ENCODE measurements around the gene AGBL4. TPM values are rescaled to one million over a fixed set of nuclear protein-coding genes. Genes with fewer than 3 reads are reported as not detected.

The AGBL4 gene
- total and polyA plus RNA-seq, 9 of the 15 experiments (the other 6 are each of a cell fraction or from before 2014, with no cell fraction given): 0.11 TPM; not detected in 7

GRCh38 chr1:49465486-49466185 is 558.1 kb downstream of the AGBL4 start:
- 0% methylated on average over 4 of the region's 4 CpGs for WGBS (ENCODE audit: insufficient coverage, low coverage, missing lambda C conversion rate)
- FAIRE-seq: no peak

More at GRCh38 chr1:49465486-49466185, 558.1 kb downstream of the AGBL4 start:
- Histone ChIP-seq H3K27ac (ENCODE audit: extremely low read depth, low read depth, low read length) (no peak overlapping the region), H3K4me2 (ENCODE audit: insufficient read depth, low read length) (no peak overlapping the region), H3K4me1 (replicated peaks in 1 of 2; ENCODE audit: control insufficient read depth in 2 of 2, insufficient read depth in 2 of 2, low read length in 2 of 2) (no peaks in the 10 kb centered on the region), H3K9me1 (ENCODE audit: control insufficient read depth, insufficient read depth, low read length) (no peaks in the 10 kb centered on the region), H2AFZ (ENCODE audit: low read depth, low read length) (no peak overlapping the region), H3K36me3 (ENCODE audit: control insufficient read depth, insufficient read depth, low read length) (no peaks in the 10 kb centered on the region), H3K79me2 (ENCODE audit: control insufficient read depth, insufficient read depth, low read length) (no peaks in the 10 kb centered on the region), H3K9me3 (replicated peaks; ENCODE audit: control insufficient read depth, insufficient read depth, low read depth, low read length) (no peaks in the 10 kb centered on the region; the same call in 1 of the 2 replicates), H3K4me3 (no peak overlapping the region), H4K20me1 (replicated peaks; ENCODE audit: control insufficient read depth, insufficient read depth, low read length) (no peaks in the 10 kb centered on the region), H3K9ac (ENCODE audit: insufficient read depth in 1 of 2, low read depth in 2 of 2, low read length in 2 of 2) (no peak overlapping the region), H3K27me3 (ENCODE audit: control insufficient read depth in 2 of 2, insufficient read depth in 2 of 2, low read length in 2 of 2) (no peaks in the 10 kb centered on the region)
- DNase-seq (ENCODE audit: extremely low read depth in 1 of 4, low spot score in 3 of 4) (no peak), ATAC-seq (no peak)
- no peak for TF ChIP-seq THRAP3 (IDR thresholded peaks at IDR 0.05; ENCODE audit: borderline replicate concordance)
- TF ChIP-seq SUPT5H (IDR thresholded peaks at IDR 0.05): no peak
- no peak for TF ChIP-seq EHMT2 (IDR thresholded peaks at IDR 0.05)
- no peak for TF ChIP-seq ID3 (CRISPR knock-in tag; IDR thresholded peaks at IDR 0.05)
- TF ChIP-seq ID3 (tag; IDR thresholded peaks at IDR 0.05): no peak
- no peak for TF ChIP-seq CHCHD3 (CRISPR knock-in tag; IDR thresholded peaks at IDR 0.05)
- no peak for TF ChIP-seq KAT2B (IDR thresholded peaks at IDR 0.05; ENCODE audit: low read depth, low read length)
- TF ChIP-seq KDM5B (IDR thresholded peaks at IDR 0.05; ENCODE audit: insufficient replicate concordance, low read depth, low read length): no peak
- TF ChIP-seq SIRT6 (IDR thresholded peaks at IDR 0.05; ENCODE audit: low read depth, low read length): no peak
- no peak for TF ChIP-seq E2F8 (IDR thresholded peaks at IDR 0.05; ENCODE audit: low read depth, partially characterized antibody)
- CTCF ChIA-PET (ENCODE audit: low intra/inter-chr PET ratio): no interaction called here
- no TSS peak for BruUV-seq (replicated peaks)
- in situ Hi-C loops (cut with MboI) (no loop called here), intact Hi-C loops (cut with micrococcal nuclease) (no loop called here)
- POLR2A ChIA-PET: no interaction called here
